ENCODE measurements around the gene FEM1C.

The FEM1C gene

DNA sequence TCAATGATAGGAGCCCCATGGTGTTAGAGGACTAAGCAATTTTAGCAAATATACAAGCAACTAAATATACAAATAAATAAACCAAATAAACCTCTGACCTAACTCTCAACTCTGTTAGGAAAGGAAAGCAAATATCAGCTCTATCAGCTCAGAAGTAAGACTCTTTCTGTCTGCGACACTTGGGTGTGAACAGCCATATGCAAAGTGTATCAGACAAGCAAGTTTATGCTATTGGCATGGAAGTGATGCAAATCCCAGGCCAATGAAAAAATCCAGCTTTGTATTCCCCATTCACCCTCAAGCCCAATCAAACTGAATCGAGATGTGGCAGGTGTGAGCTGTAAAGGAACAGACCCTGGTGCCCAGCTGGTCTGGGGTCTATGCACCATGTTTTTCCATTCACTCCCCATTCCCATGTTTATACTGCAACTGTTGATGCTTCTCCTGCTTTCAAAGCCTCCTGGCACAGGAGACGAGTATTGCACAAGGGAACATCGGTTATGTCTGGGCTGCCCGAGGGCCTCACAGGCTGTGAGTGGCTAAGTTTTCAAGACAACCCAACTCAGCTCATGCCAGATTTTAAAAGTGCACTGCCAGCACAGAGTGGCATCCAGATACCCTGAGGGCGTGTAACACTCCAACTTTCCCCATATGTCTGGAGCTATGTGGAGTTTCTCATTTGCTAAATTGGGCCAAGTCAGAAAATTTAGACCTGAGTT is 73.1 kb downstream of the FEM1C start:
- no peak for DNase-seq

DNA sequence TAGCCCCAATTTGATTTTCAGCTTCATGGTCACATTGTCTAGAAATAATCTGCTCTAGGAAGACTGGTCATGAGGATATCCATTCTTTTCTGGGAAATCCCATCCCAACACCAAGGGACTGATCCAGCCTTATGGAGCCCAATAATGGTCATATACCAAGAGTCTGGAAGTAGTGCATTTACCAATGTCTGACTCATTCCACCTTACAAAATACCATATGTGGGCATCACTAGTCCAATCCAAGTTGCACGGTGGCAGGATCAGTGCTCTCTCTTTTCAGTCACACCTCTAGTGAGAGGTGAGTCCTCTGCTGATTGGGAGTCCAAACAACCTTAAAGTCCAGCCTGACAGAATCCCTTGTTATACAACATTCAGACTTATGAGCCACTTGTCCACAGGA is 73.7 kb downstream of the FEM1C start:
- DNase-seq, result no peak

Data from activated CD8-positive, alpha-beta memory T cell treated with anti-CD3 and anti-CD28 coated beads for 24 hours (primary cell).